Stimulated activated CD8-positive, alpha-beta memory T cell treated with anti-CD3 and anti-CD28 coated beads, Interleukin-4, amount 100 ng/mL, for 1 hour (primary cell): ENCODE results near the gene HMSD.

Source experiments
- DNase-seq, 2 donors: peaks; one replicate each; pipeline ENCODE4 v3.0.0-alpha.2; 2020; ENCODE audit warnings: low read depth in 2 of 2, low spot score in 1 of 2

Gene HMSD

GRCh38 chr18:63987743-63988142 lies 38.6 kb downstream of the HMSD start:
- no peak for DNase-seq

GRCh38 chr18:63992751-63993150 lies 43.6 kb downstream of the HMSD start:
- no peak for DNase-seq

- no peak for DNase-seq
Measured at GRCh38 chr18:63994783-63995399, 45.8 kb downstream of the HMSD start.

- DNase-seq, result no peak
Measured at GRCh38 chr18:63997041-63997440, 47.9 kb downstream of the HMSD start.

- no peak for DNase-seq
Measured at GRCh38 chr18:63997606-63998005, 48.5 kb downstream of the HMSD start.

- no peak for DNase-seq
Measured at GRCh38 chr18:63999871-64000270, 50.8 kb downstream of the HMSD start.

GRCh38 chr18:64002581-64002980 lies 53.5 kb downstream of the HMSD start:
- no peak for DNase-seq

GRCh38 chr18:64009305-64009704 lies 60.2 kb downstream of the HMSD start:
- DNase-seq, result no peak
